Nephron (organoid): ENCODE results near the gene GOSR1.
"Not testable (repeated sequence)": the region's sequence is repeated elsewhere in the genome, so short reads cannot be mapped to it uniquely, and the experiment has no call there.

ENCODE experiments used
- H3K27ac Mint-ChIP-seq, 3 experiments: 2 replicates each; pipeline ENCODE4 v1.8.0; 2020; ENCODE audit warnings: mixed read lengths in 3 of 3, mild to moderate bottlenecking in 2 of 3, moderate library complexity in 1 of 3
- H3K27me3 Mint-ChIP-seq: 2 replicates; pipeline ENCODE4 v1.8.0; 2021; ENCODE audit warnings: low read depth, mild to moderate bottlenecking, moderate library complexity, mixed read lengths
- H3K36me3 Mint-ChIP-seq: 2 replicates; pipeline ENCODE4 v1.8.0; 2020; ENCODE audit warnings: low read depth, mixed read lengths
- H3K4me1 Mint-ChIP-seq: 2 replicates; pipeline ENCODE4 v1.8.0; 2020; ENCODE audit warnings: mixed read lengths
- H3K4me3 Mint-ChIP-seq, 3 experiments: 2 replicates each; pipeline ENCODE4 v1.8.0; 2020; ENCODE audit warnings: mild to moderate bottlenecking in 3 of 3, mixed read lengths in 3 of 3, moderate library complexity in 2 of 3
- H3K9me3 Mint-ChIP-seq: 2 replicates; pipeline ENCODE4 v1.8.0; 2020; ENCODE audit warnings: mixed read lengths
- TF ChIP-seq, protein P1 (sequence below), 3 experiments: fragments of 200-600 bp; sonication (generic); IDR thresholded peaks; one replicate each; pipeline ENCODE4 v1.5.0; 2021; ENCODE audit warnings: antibody characterized with exemption in 3 of 3; ENCODE audit not compliant: unreplicated experiment in 3 of 3

GOSR1 gene

GRCh38 chr17:30547778-30548573, 70.8 kb downstream of the GOSR1 start:
- H3K4me3 Mint-ChIP-seq, result no peak overlapping the region
- no peak overlapping the region for H3K27ac Mint-ChIP-seq
- H3K36me3 Mint-ChIP-seq, result no peaks in the 10 kb centered on the region
- H3K9me3 Mint-ChIP-seq, result no peaks in the 10 kb centered on the region
- H3K4me1 Mint-ChIP-seq, result no peaks in the 10 kb centered on the region
- TF ChIP-seq, protein P1, sequence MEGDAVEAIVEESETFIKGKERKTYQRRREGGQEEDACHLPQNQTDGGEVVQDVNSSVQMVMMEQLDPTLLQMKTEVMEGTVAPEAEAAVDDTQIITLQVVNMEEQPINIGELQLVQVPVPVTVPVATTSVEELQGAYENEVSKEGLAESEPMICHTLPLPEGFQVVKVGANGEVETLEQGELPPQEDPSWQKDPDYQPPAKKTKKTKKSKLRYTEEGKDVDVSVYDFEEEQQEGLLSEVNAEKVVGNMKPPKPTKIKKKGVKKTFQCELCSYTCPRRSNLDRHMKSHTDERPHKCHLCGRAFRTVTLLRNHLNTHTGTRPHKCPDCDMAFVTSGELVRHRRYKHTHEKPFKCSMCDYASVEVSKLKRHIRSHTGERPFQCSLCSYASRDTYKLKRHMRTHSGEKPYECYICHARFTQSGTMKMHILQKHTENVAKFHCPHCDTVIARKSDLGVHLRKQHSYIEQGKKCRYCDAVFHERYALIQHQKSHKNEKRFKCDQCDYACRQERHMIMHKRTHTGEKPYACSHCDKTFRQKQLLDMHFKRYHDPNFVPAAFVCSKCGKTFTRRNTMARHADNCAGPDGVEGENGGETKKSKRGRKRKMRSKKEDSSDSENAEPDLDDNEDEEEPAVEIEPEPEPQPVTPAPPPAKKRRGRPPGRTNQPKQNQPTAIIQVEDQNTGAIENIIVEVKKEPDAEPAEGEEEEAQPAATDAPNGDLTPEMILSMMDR (IDR thresholded peaks at IDR 0.05; ENCODE audit: unreplicated experiment in 3 of 3), result no peak
- peaks cover 3% of the 10 kb centered on the region for H3K27me3 Mint-ChIP-seq

DNA sequence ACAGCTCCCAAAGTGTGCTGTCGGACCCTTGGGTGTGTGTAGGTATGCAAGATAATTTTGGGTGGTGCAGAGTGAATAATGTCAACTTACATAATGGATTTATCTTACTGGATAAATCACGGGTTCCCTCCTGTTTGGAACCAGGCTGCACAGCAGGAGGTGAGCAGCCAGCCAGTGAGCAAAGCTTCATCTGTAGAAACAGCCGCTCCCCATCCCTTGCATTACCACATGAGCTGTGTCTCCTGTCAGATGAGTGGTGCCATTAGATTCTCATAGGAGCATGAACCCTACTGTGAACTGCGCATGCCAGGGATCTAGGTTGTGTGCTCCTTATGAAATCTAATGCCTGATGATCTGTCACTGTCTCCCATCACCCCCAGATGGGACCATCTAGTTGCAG, 72.0 kb downstream of the GOSR1 start:
- H3K27me3 Mint-ChIP-seq, H3K4me3 Mint-ChIP-seq, H3K27ac Mint-ChIP-seq, H3K4me1 Mint-ChIP-seq, H3K36me3 Mint-ChIP-seq, H3K9me3 Mint-ChIP-seq: not testable (repeated sequence)

- peaks cover 3% of the 10 kb centered on the region for H3K27me3 Mint-ChIP-seq
- H3K4me1 Mint-ChIP-seq, result no peaks in the 10 kb centered on the region
- H3K4me3 Mint-ChIP-seq, result no peak overlapping the region
- no peaks in the 10 kb centered on the region for H3K36me3 Mint-ChIP-seq
- no peak overlapping the region for H3K27ac Mint-ChIP-seq
- TF ChIP-seq, protein P1 (IDR thresholded peaks at IDR 0.05; ENCODE audit: unreplicated experiment in 3 of 3), result no peak
- no peaks in the 10 kb centered on the region for H3K9me3 Mint-ChIP-seq
Measured at GRCh38 chr17:30549864-30550511, 72.8 kb downstream of the GOSR1 start.

- Mint-ChIP-seq H3K27me3 (peaks cover 3% of the 10 kb centered on the region), H3K36me3 (no peaks in the 10 kb centered on the region), H3K9me3 (no peaks in the 10 kb centered on the region), H3K27ac (no peak overlapping the region), H3K4me3 (no peak overlapping the region), H3K4me1 (no peaks in the 10 kb centered on the region)
- TF ChIP-seq, protein P1 (IDR thresholded peaks at IDR 0.05; ENCODE audit: unreplicated experiment in 3 of 3), result no peak
Measured at GRCh38 chr17:30550512-30551273, 73.5 kb downstream of the GOSR1 start.

DNA sequence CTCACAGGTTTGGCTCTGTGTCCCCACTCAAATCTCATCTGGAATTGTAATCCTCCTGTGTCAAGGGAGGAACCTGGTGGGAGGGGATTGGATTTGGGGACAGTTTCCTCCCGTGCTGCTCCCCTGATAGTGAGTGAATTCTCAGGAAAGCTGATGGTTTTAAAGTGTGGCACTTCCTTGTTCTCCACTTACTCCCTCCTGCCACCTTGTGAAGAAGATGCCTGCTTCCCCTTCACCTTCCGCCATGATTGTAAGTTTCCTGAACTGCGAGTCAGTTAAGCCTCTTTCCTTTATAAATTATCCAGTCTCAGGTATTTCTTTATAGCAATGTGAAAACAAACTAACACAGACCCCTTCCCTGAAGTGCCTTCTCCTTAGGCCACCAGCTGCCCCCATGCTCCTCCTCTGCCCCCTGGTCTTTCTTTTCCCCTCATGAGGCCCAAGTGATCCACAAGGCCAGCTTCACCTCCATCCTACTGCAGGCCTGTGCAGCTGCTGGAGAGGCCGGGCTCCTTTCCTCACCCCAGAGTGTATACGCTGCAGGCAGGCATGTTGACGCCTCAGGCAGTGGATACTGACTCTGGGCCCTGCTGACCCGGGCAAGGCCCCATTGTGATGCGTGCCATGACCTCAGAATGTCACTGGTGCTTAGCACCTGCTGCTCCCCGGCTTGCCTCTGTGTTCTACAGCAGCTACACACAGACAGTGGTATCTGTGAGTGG, 74.2 kb downstream of the GOSR1 start:
- not testable (repeated sequence) for H3K27me3 Mint-ChIP-seq, H3K4me1 Mint-ChIP-seq, H3K4me3 Mint-ChIP-seq, H3K27ac Mint-ChIP-seq, H3K36me3 Mint-ChIP-seq, H3K9me3 Mint-ChIP-seq

DNA sequence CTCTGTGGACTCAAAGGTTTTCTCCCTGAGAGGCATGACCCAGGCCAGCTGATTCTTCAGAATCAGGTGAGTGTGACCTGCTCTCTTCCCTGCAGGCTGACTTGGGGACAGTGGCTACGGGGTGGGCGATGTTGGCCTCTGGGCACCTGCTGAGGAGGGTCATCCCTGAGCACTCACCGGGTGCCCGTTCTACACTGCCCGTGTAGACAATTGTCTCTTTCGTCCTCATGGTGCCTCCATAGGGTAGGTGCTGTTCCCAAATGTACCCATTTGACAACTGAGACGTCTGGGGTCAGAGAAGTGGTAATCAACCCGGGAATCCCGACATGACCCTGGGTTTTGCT, 74.8 kb downstream of the GOSR1 start:
- peaks cover 3% of the 10 kb centered on the region for H3K27me3 Mint-ChIP-seq
- H3K36me3 Mint-ChIP-seq, result no peaks in the 10 kb centered on the region
- no peak overlapping the region for H3K4me3 Mint-ChIP-seq
- TF ChIP-seq, protein P1 (IDR thresholded peaks at IDR 0.05; ENCODE audit: unreplicated experiment in 3 of 3), result no peak
- H3K4me1 Mint-ChIP-seq, result no peaks in the 10 kb centered on the region
- no peak overlapping the region for H3K27ac Mint-ChIP-seq
- no peaks in the 10 kb centered on the region for H3K9me3 Mint-ChIP-seq
